HG03039 (cell line): Measurements from ENCODE around the gene NKD1.
A peak's percentile ranks its signal among the peaks of the same experiment; 100 is the strongest.
"Not testable (repeated sequence)": the region's sequence is repeated elsewhere in the genome, so short reads cannot be mapped to it uniquely, and the experiment has no call there.

Experiments used
- ATAC-seq: cut with Tn5 transposase; IDR thresholded peaks from one replicate; pipeline ENCODE4 v1.9.1; 2021; ENCODE audit warnings: mild to moderate bottlenecking, moderate library complexity; ENCODE audit not compliant: unreplicated experiment

Gene NKD1

GRCh38 chr16:50536258-50536645, 11.9 kb upstream of the NKD1 start:
- not testable (repeated sequence) for ATAC-seq

GRCh38 chr16:50537533-50538290, 10.5 kb upstream of the NKD1 start:
- no peak for ATAC-seq

- no peak for ATAC-seq
Measured at GRCh38 chr16:50538411-50539052, 9.7 kb upstream of the NKD1 start.

GRCh38 chr16:50539053-50539695, 9.0 kb upstream of the NKD1 start:
- no peak for ATAC-seq

- ATAC-seq: no peak
Measured at GRCh38 chr16:50539822-50540710, 8.1 kb upstream of the NKD1 start.

- no peak for ATAC-seq
Measured at GRCh38 chr16:50540711-50541007, 7.5 kb upstream of the NKD1 start.

- ATAC-seq: no peak
Measured at GRCh38 chr16:50542703-50543102, 5.5 kb upstream of the NKD1 start.

GRCh38 chr16:50546125-50546524, 2.1 kb upstream of the NKD1 start:
- no peak for ATAC-seq

- peak; percentile 34 for ATAC-seq
Measured at GRCh38 chr16:50547340-50548124, 664 bp upstream of the NKD1 start.

GRCh38 chr16:50548909-50549560, 839 bp downstream of the NKD1 start:
- ATAC-seq: no peak

GRCh38 chr16:50549561-50549915, 1.3 kb downstream of the NKD1 start:
- no peak for ATAC-seq

- ATAC-seq: no peak
Measured at GRCh38 chr16:50550035-50550434, 1.8 kb downstream of the NKD1 start.

- no peak for ATAC-seq
Measured at GRCh38 chr16:50550866-50551641, 2.9 kb downstream of the NKD1 start.

GRCh38 chr16:50552476-50553101, 4.4 kb downstream of the NKD1 start:
- ATAC-seq: no peak

GRCh38 chr16:50553182-50553710, 5.0 kb downstream of the NKD1 start:
- no peak for ATAC-seq

GRCh38 chr16:50553731-50554360, 5.7 kb downstream of the NKD1 start:
- no peak for ATAC-seq

GRCh38 chr16:50555269-50555875, 7.2 kb downstream of the NKD1 start:
- no peak for ATAC-seq
